Measurements from ENCODE around the gene GTF3C2.

DNA sequence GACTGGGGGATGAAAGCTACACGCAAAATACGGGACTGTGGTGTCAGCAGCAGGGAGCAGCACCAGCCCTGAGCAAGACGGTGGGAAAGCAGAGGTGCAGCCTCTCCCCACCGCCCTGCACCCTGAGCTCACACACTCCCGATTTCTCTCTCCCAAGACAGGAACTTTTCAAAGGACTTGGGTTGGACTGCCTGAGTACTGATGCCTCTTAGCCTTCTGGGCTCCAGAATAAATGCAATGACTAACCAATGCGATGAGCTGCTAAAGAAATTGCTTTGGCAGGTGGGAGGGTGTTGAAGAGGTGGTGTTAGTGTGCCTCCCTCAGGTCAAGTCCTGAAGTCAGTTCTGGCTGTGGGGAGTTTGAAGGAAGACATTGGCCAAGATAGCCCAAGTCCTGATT is 64.7 kb downstream of the GTF3C2 start:
- TF ChIP-seq CTCF (IDR thresholded peaks at IDR 0.05), result no peak
- no peak for TF ChIP-seq EP300 (IDR thresholded peaks at IDR 0.05)
